Astrocyte (in vitro differentiated cells and primary cell): ENCODE results near the gene EFNA2. TPM values are rescaled to one million over a fixed set of nuclear protein-coding genes. Genes with fewer than 3 reads are reported as not detected.

Experiments
- DNase-seq: peaks from one replicate; pipeline ENCODE4 v3.0.0-alpha.2; 2010; ENCODE audit warnings: low read depth
- FAIRE-seq: peaks from 2 replicates; lab custom pipeline; 2011; peaks lifted over from hg19 to GRCh38; lab: Jason Lieb, UNC
- H2AFZ ChIP-seq: 2 replicates; pipeline ENCODE4 v1.6.0; 2012; ENCODE audit warnings: low read depth, low read length, inconsistent platforms
- H3K27ac ChIP-seq: 2 replicates; pipeline ENCODE4 v1.5.1; 2011; ENCODE audit warnings: low read depth, low read length, inconsistent platforms
- H3K27me3 ChIP-seq: 2 replicates; pipeline ENCODE4 v1.6.0; 2011; ENCODE audit warnings: low read length, inconsistent platforms; ENCODE audit not compliant: insufficient read depth
- H3K36me3 ChIP-seq: 2 replicates; pipeline ENCODE4 v1.5.1; 2011; ENCODE audit warnings: low read length, inconsistent platforms; ENCODE audit not compliant: insufficient read depth
- H3K4me1 ChIP-seq: 2 replicates; pipeline ENCODE4 v1.5.1; 2011; ENCODE audit warnings: low read length, inconsistent platforms; ENCODE audit not compliant: insufficient read depth
- H3K4me2 ChIP-seq: 2 replicates; pipeline ENCODE4 v1.6.0; 2012; ENCODE audit warnings: low read length, inconsistent platforms
- H3K4me3 ChIP-seq: 2 replicates; pipeline ENCODE4 v1.5.1; 2011; ENCODE audit warnings: low read depth, mild to moderate bottlenecking, low read length, inconsistent platforms; ENCODE audit not compliant: insufficient read depth
- H3K79me2 ChIP-seq: 2 replicates; pipeline ENCODE4 v1.6.0; 2012; ENCODE audit warnings: mild to moderate bottlenecking, low read length, inconsistent platforms; ENCODE audit not compliant: insufficient read depth
- H3K9ac ChIP-seq: 2 replicates; pipeline ENCODE4 v1.6.0; 2012; ENCODE audit warnings: mild to moderate bottlenecking, low read length, inconsistent platforms
- H3K9me3 ChIP-seq: 2 replicates; pipeline ENCODE4 v1.5.1; 2012; ENCODE audit warnings: low read depth, mild to moderate bottlenecking, low read length, inconsistent platforms; ENCODE audit not compliant: insufficient read depth
- H4K20me1 ChIP-seq: 2 replicates; pipeline ENCODE4 v1.6.0; 2012; ENCODE audit warnings: low read length, inconsistent platforms; ENCODE audit not compliant: insufficient read depth
- H3K27ac Mint-ChIP-seq: one replicate; pipeline ENCODE4 v1.8.0; 2021; ENCODE audit warnings: mild to moderate bottlenecking, mixed read lengths; ENCODE audit not compliant: unreplicated experiment
- H3K27me3 Mint-ChIP-seq: one replicate; pipeline ENCODE4 v1.8.0; 2021; ENCODE audit warnings: low read depth, mixed read lengths; ENCODE audit not compliant: unreplicated experiment
- H3K36me3 Mint-ChIP-seq: one replicate; pipeline ENCODE4 v1.8.0; 2021; ENCODE audit warnings: low read depth, mixed read lengths; ENCODE audit not compliant: unreplicated experiment
- H3K4me1 Mint-ChIP-seq: one replicate; pipeline ENCODE4 v1.8.0; 2021; ENCODE audit warnings: low read depth, mixed read lengths; ENCODE audit not compliant: unreplicated experiment
- H3K4me3 Mint-ChIP-seq: one replicate; pipeline ENCODE4 v1.8.0; 2021; ENCODE audit warnings: mild to moderate bottlenecking, moderate library complexity, mixed read lengths; ENCODE audit not compliant: unreplicated experiment
- H3K9me3 Mint-ChIP-seq: one replicate; pipeline ENCODE4 v1.8.0; 2021; ENCODE audit warnings: mild to moderate bottlenecking, mixed read lengths; ENCODE audit not compliant: unreplicated experiment
- EZH2 ChIP-seq: IDR thresholded peaks from 2 replicates; pipeline ENCODE4 v1.6.1; 2012; ENCODE audit warnings: mild to moderate bottlenecking, low read length, inconsistent platforms; ENCODE audit not compliant: insufficient read depth
- total RNA-seq: library from RNA; stranded (reverse); gene quantifications from 2 replicates; pipeline ENCODE4 v1.2.1, GENCODE V29; 2021
- TF ChIP-seq, protein P1 (sequence below): IDR thresholded peaks from 2 replicates; pipeline ENCODE4 v1.5.1; 2011; ENCODE audit warnings: low read depth, mild to moderate bottlenecking, inconsistent platforms, low read length, moderate library complexity; ENCODE audit not compliant: insufficient read depth

The EFNA2 gene
- total RNA-seq, 1 donor from 2014 or later = 8.4 TPM

DNA sequence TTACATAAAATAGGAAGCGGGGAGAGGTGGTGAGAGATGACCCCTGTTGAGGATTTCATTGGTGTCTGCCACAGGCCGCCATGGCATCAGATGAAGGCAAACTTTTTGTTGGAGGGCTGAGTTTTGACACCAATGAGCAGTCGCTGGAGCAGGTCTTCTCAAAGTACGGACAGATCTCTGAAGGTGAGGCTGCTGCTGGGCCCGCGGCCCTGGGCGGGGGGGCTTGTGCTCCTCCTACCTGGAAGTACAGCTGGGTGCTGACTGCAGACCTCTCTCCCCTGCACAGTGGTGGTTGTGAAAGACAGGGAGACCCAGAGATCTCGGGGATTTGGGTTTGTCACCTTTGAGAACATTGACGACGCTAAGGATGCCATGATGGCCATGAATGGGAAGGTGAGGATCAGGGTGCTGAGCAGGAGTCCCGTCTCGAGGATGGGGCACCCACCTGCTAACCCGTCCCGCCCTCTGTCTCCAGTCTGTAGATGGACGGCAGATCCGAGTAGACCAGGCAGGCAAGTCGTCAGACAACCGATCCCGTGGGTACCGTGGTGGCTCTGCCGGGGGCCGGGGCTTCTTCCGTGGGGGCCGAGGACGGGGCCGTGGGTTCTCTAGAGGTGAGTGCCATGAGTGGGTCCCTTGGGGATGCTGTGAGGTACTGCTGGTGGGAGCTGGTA, 14.7 kb upstream of the EFNA2 start:
- Histone ChIP-seq H3K9ac (peak overlapping the region; percentile 90), H3K4me3 (peak overlapping the region; percentile 73), H3K4me1 (peaks cover 75% of the 10 kb centered on the region), H3K36me3 (peaks cover 20% of the 10 kb centered on the region), H4K20me1 (peaks cover 57% of the 10 kb centered on the region), H3K9me3 (no peaks in the 10 kb centered on the region), H3K27ac (peak overlapping the region; percentile 13), H3K79me2 (peaks cover 56% of the 10 kb centered on the region), H3K27me3 (no peaks in the 10 kb centered on the region), H3K4me2 (peak overlapping the region; percentile 97), H2AFZ (no peak overlapping the region)
- TF ChIP-seq, protein P1, sequence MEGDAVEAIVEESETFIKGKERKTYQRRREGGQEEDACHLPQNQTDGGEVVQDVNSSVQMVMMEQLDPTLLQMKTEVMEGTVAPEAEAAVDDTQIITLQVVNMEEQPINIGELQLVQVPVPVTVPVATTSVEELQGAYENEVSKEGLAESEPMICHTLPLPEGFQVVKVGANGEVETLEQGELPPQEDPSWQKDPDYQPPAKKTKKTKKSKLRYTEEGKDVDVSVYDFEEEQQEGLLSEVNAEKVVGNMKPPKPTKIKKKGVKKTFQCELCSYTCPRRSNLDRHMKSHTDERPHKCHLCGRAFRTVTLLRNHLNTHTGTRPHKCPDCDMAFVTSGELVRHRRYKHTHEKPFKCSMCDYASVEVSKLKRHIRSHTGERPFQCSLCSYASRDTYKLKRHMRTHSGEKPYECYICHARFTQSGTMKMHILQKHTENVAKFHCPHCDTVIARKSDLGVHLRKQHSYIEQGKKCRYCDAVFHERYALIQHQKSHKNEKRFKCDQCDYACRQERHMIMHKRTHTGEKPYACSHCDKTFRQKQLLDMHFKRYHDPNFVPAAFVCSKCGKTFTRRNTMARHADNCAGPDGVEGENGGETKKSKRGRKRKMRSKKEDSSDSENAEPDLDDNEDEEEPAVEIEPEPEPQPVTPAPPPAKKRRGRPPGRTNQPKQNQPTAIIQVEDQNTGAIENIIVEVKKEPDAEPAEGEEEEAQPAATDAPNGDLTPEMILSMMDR = no peak
- no peak for TF ChIP-seq EZH2
- no peak for DNase-seq
- FAIRE-seq = no peak
- H3K4me3 Mint-ChIP-seq = peak overlapping the region; percentile 91
- H3K9me3 Mint-ChIP-seq = no peaks in the 10 kb centered on the region
- H3K27ac Mint-ChIP-seq = peak overlapping the region; percentile 90
- peaks cover 14% of the 10 kb centered on the region for H3K36me3 Mint-ChIP-seq
- H3K27me3 Mint-ChIP-seq = no peaks in the 10 kb centered on the region
- peaks cover 31% of the 10 kb centered on the region for H3K4me1 Mint-ChIP-seq

DNA sequence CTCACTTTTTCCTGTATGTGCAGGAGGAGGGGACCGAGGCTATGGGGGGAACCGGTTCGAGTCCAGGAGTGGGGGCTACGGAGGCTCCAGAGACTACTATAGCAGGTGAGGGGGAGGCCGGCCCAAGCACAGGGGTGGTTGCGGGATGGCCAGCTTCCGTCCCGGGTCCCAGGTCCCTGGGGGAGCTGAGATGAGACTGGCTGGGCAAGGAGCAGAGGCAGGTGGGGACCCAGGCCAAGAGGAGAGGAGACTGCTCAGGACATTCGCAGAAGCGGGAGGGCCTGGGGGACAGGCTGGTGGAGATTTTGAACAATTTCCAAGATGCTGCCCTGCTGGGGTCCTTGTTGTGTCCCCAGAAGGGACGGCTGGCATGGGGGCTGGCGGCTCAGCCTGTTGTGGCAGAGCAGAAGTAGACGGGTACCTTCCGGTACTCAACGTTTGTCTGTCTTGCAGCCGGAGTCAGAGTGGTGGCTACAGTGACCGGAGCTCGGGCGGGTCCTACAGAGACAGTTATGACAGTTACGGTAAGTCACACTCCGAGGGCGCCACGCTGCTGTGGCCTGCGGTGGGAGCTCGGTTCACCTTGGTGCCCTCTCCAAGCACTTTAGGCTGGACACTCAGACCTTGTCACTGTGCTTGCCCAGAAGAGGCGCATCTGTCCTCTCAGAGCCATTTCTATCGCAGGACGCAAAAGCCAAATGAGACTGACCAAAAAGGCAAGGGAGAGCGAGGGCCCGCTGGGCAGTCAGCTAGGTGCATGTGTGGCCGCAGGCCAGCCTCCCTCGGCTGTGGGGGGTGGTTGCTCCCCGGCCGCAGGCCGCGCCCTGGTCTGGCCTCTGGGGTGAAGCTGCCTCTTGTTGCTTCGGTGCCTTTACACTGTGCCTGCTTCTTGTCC, 13.9 kb upstream of the EFNA2 start:
- DNase-seq (no peak), FAIRE-seq (no peak)
- TF ChIP-seq, protein P1 = no peak
- peak overlapping the region; percentile 97 for H3K4me2 ChIP-seq
- Mint-ChIP-seq H3K4me1 (peaks cover 31% of the 10 kb centered on the region), H3K9me3 (no peaks in the 10 kb centered on the region), H3K27ac (peak overlapping the region; percentile 41), H3K4me3 (peak overlapping the region; percentile 91), H3K27me3 (no peaks in the 10 kb centered on the region), H3K36me3 (peaks cover 14% of the 10 kb centered on the region)
- peak overlapping the region; percentile 90 for H3K9ac ChIP-seq
- H3K9me3 ChIP-seq = no peaks in the 10 kb centered on the region
- no peak overlapping the region for H2AFZ ChIP-seq
- peaks cover 77% of the 10 kb centered on the region for H3K4me1 ChIP-seq
- H4K20me1 ChIP-seq = peaks cover 57% of the 10 kb centered on the region
- H3K36me3 ChIP-seq = peaks cover 20% of the 10 kb centered on the region
- H3K27ac ChIP-seq = peak overlapping the region; percentile 37
- H3K27me3 ChIP-seq = no peaks in the 10 kb centered on the region
- peaks cover 64% of the 10 kb centered on the region for H3K79me2 ChIP-seq
- H3K4me3 ChIP-seq = no peak overlapping the region
